K562 (cell line): ENCODE data around the gene TMEM243. TPM values are rescaled to one million over a fixed set of nuclear protein-coding genes. Genes with fewer than 3 reads are reported as not detected.

Experiments used
- ARHGAP35 ChIP-seq: fragments of 450-650 bp; IDR thresholded peaks from 2 replicates; pipeline ENCODE4 v1.6.1; 2018; ENCODE audit not compliant: partially characterized antibody
- BMI1 ChIP-seq: fragments of 150-350 bp; IDR thresholded peaks from 2 replicates; pipeline ENCODE4 v1.6.1; 2014; ENCODE audit warnings: low read length
- CBX5 ChIP-seq: IDR thresholded peaks from 2 replicates; pipeline ENCODE4 v1.6.1; 2014; ENCODE audit warnings: low read depth, borderline replicate concordance
- ETV5 ChIP-seq: sonication (generic); formaldehyde crosslinking; IDR thresholded peaks from 2 replicates; pipeline ENCODE4 v1.4.0; 2020; ENCODE audit warnings: low read depth, mild to moderate bottlenecking, missing genetic modification reagents
- ETV6 ChIP-seq, 3 experiments: fragments of 150-350 bp in 1 of 3; sonication (generic) in 1 of 3; formaldehyde crosslinking in 1 of 3; IDR thresholded peaks; 2 replicates each; pipeline versions ENCODE4 v1.6.1 to v1.8.0; 2014 to 2022; ENCODE audit warnings: borderline replicate concordance in 2 of 3, low read depth in 2 of 3, antibody characterized with exemption in 1 of 3, low read length in 1 of 3, mild to moderate bottlenecking in 1 of 3, missing genetic modification reagents in 1 of 3
- HDAC1 ChIP-seq, 2 experiments: fragments of 450-650 bp; IDR thresholded peaks; 2 replicates each; pipeline ENCODE4 v1.6.1; 2016 to 2017; ENCODE audit warnings: inconsistent platforms in 1 of 2, mild to moderate bottlenecking in 1 of 2, moderate library complexity in 1 of 2
- NR3C1 ChIP-seq: sonication (generic); formaldehyde crosslinking; IDR thresholded peaks from 2 replicates; pipeline ENCODE4 v1.8.1; 2022; ENCODE audit warnings: missing genetic modification reagents
- NR4A1 ChIP-seq, 2 experiments: fragments of 250-450 bp in 1 of 2; fragments of 450-650 bp in 1 of 2; sonication (Bioruptor Pico) in 1 of 2; IDR thresholded peaks; 2 replicates each; pipeline versions ENCODE4 v1.4.0 to v1.6.1; 2016 to 2020; ENCODE audit warnings: mild to moderate bottlenecking in 2 of 2, missing compliant biosample characterization in 1 of 2, missing genetic modification characterization in 1 of 2, moderate library complexity in 1 of 2
- NUFIP1 ChIP-seq: fragments of 450-650 bp; IDR thresholded peaks from 2 replicates; pipeline ENCODE4 v1.6.1; 2018; ENCODE audit not compliant: partially characterized antibody
- POLR2AphosphoS2 ChIP-seq: IDR thresholded peaks from 2 replicates; pipeline ENCODE4 v1.6.1; 2012; ENCODE audit warnings: low read length, improper control_type of control experiment
- SMAD3 ChIP-seq: fragments of 450-650 bp; formaldehyde crosslinking; conservative IDR thresholded peaks from 2 replicates; pipeline ENCODE4 v1.4.0; 2020; ENCODE audit warnings: mild to moderate bottlenecking
- TOE1 ChIP-seq, 2 experiments: fragments of 450-650 bp in 1 of 2; sonication (generic) in 1 of 2; formaldehyde crosslinking in 1 of 2; IDR thresholded peaks; 2 replicates each; pipeline versions ENCODE4 v1.7.1 to v1.8.0; 2016 to 2022; ENCODE audit warnings: borderline replicate concordance in 2 of 2, mild to moderate bottlenecking in 2 of 2, antibody characterized with exemption in 1 of 2, inconsistent platforms in 1 of 2, low read depth in 1 of 2, missing genetic modification reagents in 1 of 2, moderate library complexity in 1 of 2
- WHSC1 ChIP-seq: IDR thresholded peaks from one replicate; pipeline ENCODE4 v1.6.1; 2012; ENCODE audit warnings: low read length, control low read depth, inconsistent platforms
- YY1 ChIP-seq, 3 experiments: IDR thresholded peaks; 2 replicates each; pipeline ENCODE4 v1.6.1; 2011; ENCODE audit warnings: low read length in 2 of 3, mild to moderate bottlenecking in 2 of 3, moderate library complexity in 2 of 3, borderline replicate concordance in 1 of 3, control low read depth in 1 of 3, low read depth in 1 of 3; ENCODE audit not compliant: insufficient read depth in 3 of 3, insufficient replicate concordance in 2 of 3, control insufficient read depth in 1 of 3, insufficient read length in 1 of 3; ENCODE audit errors: extremely low read depth in 1 of 3
- ZBTB1 ChIP-seq: sonication (generic); formaldehyde crosslinking; IDR thresholded peaks from 2 replicates; pipeline ENCODE4 v1.8.1; 2023; ENCODE audit warnings: missing genetic modification reagents, low read depth, mild to moderate bottlenecking, borderline replicate concordance
- ZBTB8A ChIP-seq: fragments of 450-650 bp; IDR thresholded peaks from 2 replicates; pipeline ENCODE4 v1.6.1; 2018; ENCODE audit warnings: mild to moderate bottlenecking, moderate library complexity; ENCODE audit not compliant: partially characterized antibody
- ZFP1 ChIP-seq: fragments of 450-650 bp; formaldehyde crosslinking; IDR thresholded peaks from 2 replicates; pipeline ENCODE4 v1.4.0; 2020; ENCODE audit warnings: mild to moderate bottlenecking, mixed read lengths
- ZFP36 ChIP-seq: fragments of 150-350 bp; IDR thresholded peaks from 2 replicates; pipeline ENCODE4 v1.6.1; 2018; ENCODE audit warnings: low read length, low read depth; ENCODE audit not compliant: partially characterized antibody
- ZNF23 ChIP-seq: fragments of 250-450 bp; sonication (Bioruptor Pico); IDR thresholded peaks from 2 replicates; pipeline ENCODE4 v1.4.0; 2020; ENCODE audit warnings: mild to moderate bottlenecking
- polyA plus RNA-seq, 8 experiments: library from polyadenylated mRNA; depleted of rRNA in 4 of 8; stranded (reverse) in 5 of 8; unstranded in 3 of 8; fragments of >200 nt; fragmentation: Nextera tagmentation in 2 of 8; fragmentation: Illumina TruSeq in 1 of 8; extraction: Ambion mirVana in 2 of 8; extraction: Trizol in 1 of 8; gene quantifications; 2 replicates each; pipeline versions ENCODE4 v1.2.1 to v1.2.3, GENCODE V29; 2011 to 2014; ENCODE audit warnings: inconsistent platforms in 1 of 8, missing spikeins in 1 of 8
- total RNA-seq, 7 experiments: library from RNA; depleted of rRNA in 6 of 7; stranded (reverse); fragments of >200 nt in 6 of 7; fragmentation: Illumina TruSeq in 2 of 7; extraction: Trizol in 2 of 7; gene quantifications; 2 replicates each; pipeline versions ENCODE4 v1.2.1 to v1.2.3, GENCODE V29; 2011 to 2021; ENCODE audit warnings: low replicate concordance in 1 of 7
- TF ChIP-seq, protein P1 (sequence below): fragments of 250-450 bp; sonication (Bioruptor Pico); IDR thresholded peaks from 2 replicates; pipeline ENCODE4 v1.8.0; 2022; ENCODE audit warnings: moderate library complexity, mild to moderate bottlenecking, inconsistent platforms
- TF ChIP-seq, protein P2 (sequence below): conservative IDR thresholded peaks from 2 replicates; pipeline ENCODE4 v1.6.1; 2011; ENCODE audit warnings: low read depth, mild to moderate bottlenecking, low read length; ENCODE audit not compliant: control insufficient read depth
- TF ChIP-seq, protein P3 (sequence below), 2 experiments: fragments of 450-650 bp; IDR thresholded peaks; 2 replicates each; pipeline ENCODE4 v1.6.1; 2016

TMEM243 gene
- total and polyA plus RNA-seq, 9 of the 15 experiments (the other 6 are each of a cell fraction or from before 2014, with no cell fraction given), result 3.9 to 8.6 (median 6.1) TPM

DNA sequence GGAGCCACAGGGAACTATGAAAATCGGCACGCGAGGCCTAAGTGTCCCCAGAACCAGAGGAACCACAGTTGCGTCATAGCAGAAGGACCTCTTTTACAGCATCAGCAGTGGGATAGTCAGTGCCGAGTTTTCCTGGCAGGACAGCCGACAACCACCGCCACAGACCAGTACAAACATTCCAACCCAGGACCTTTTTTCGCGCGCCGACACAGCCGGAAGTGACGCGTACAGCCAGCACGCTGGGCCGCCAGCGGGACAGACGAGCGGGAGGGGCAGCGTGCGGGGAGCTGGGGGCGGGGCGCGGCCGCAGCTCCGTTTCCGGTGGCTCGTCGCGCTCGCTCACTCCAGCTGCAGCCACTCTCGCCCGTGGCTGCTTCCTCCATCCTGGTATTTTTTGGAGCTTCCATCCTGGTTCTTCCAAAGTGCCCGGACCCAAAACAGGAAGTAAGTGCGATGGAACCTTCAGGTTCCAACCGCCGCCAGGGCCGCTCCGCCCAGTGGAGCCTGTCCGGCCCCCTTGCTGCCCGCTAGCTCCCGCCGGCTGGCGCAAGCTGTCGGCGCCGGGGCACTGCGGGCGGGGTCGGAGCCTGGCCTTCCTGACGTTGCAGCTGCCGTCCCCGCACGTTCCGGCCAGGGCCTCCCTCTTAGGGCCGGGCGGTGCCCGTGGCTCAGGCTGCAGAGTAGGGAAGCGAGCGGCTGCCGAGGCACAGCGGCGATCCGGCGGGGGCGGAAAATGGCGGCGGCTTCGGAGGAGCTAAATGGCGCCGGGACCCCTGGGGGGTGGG, 67.2 kb downstream of the TMEM243 start, which contains the start of gene DMTF1 (continued):
- TF ChIP-seq ETV5 (CRISPR knock-in tag) (peak; percentile 98), ZFP1 (no peak), CBX5 (peak; percentile 60), NUFIP1 (no peak), BMI1 (no peak), TOE1 (IDR thresholded peaks at IDR 0.05; ENCODE audit: borderline replicate concordance) (no peak), TOE1 (CRISPR knock-in tag; IDR thresholded peaks at IDR 0.05; ENCODE audit: borderline replicate concordance, low read depth) (no peak), NR4A1 (CRISPR knock-in tag; IDR thresholded peaks at IDR 0.05) (peak; percentile 90), NR4A1 (tag; IDR thresholded peaks at IDR 0.05) (0 out of 2 replicates have a peak, but pooled peaks have one; percentile 27), NR3C1 (CRISPR knock-in tag) (peak; percentile 83; the same call in 1 of the 2 replicates), ZFP36 (no peak), SMAD3 (no peak), ETV6 (IDR thresholded peaks at IDR 0.05; ENCODE audit: borderline replicate concordance in 1 of 2, low read depth in 2 of 2, low read length in 1 of 2) (peak; percentile 39 to 71; a peak in 2 of 4 replicates), ETV6 (CRISPR knock-in tag; IDR thresholded peaks at IDR 0.05; ENCODE audit: borderline replicate concordance) (no peak), YY1 (IDR thresholded peaks at IDR 0.05; ENCODE audit: borderline replicate concordance in 1 of 3, control insufficient read depth in 1 of 3, extremely low read depth in 1 of 3, insufficient read depth in 3 of 3, insufficient read length in 1 of 3, insufficient replicate concordance in 2 of 3, low read depth in 1 of 3, low read length in 2 of 3) (peak; percentile 92 to 97 (median 96)), ARHGAP35 (no peak), ZNF23 (CRISPR knock-in tag) (no peak), HDAC1 (IDR thresholded peaks at IDR 0.05) (peak; percentile 63 to 82; a peak in 3 of 4 replicates), ZBTB1 (CRISPR knock-in tag) (peak; percentile 79), ZBTB8A (no peak), POLR2AphosphoS2 (no peak), WHSC1 (no peak)
- TF ChIP-seq, protein P1, sequence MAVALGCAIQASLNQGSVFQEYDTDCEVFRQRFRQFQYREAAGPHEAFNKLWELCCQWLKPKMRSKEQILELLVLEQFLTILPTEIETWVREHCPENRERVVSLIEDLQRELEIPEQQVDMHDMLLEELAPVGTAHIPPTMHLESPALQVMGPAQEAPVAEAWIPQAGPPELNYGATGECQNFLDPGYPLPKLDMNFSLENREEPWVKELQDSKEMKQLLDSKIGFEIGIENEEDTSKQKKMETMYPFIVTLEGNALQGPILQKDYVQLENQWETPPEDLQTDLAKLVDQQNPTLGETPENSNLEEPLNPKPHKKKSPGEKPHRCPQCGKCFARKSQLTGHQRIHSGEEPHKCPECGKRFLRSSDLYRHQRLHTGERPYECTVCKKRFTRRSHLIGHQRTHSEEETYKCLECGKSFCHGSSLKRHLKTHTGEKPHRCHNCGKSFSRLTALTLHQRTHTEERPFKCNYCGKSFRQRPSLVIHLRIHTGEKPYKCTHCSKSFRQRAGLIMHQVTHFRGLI (CRISPR knock-in tag), result no peak
- TF ChIP-seq, protein P2, sequence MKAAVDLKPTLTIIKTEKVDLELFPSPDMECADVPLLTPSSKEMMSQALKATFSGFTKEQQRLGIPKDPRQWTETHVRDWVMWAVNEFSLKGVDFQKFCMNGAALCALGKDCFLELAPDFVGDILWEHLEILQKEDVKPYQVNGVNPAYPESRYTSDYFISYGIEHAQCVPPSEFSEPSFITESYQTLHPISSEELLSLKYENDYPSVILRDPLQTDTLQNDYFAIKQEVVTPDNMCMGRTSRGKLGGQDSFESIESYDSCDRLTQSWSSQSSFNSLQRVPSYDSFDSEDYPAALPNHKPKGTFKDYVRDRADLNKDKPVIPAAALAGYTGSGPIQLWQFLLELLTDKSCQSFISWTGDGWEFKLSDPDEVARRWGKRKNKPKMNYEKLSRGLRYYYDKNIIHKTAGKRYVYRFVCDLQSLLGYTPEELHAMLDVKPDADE, result peak; percentile 83
- TF ChIP-seq, protein P3, sequence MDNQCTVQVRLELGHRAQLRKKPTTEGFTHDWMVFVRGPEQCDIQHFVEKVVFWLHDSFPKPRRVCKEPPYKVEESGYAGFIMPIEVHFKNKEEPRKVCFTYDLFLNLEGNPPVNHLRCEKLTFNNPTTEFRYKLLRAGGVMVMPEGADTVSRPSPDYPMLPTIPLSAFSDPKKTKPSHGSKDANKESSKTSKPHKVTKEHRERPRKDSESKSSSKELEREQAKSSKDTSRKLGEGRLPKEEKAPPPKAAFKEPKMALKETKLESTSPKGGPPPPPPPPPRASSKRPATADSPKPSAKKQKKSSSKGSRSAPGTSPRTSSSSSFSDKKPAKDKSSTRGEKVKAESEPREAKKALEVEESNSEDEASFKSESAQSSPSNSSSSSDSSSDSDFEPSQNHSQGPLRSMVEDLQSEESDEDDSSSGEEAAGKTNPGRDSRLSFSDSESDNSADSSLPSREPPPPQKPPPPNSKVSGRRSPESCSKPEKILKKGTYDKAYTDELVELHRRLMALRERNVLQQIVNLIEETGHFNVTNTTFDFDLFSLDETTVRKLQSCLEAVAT (IDR thresholded peaks at IDR 0.05), result peak; percentile 79 to 90
